ENCODE measurements around the gene MAVS.
A peak's percentile ranks its signal among the peaks of the same experiment; 100 is the strongest.
"Not testable (repeated sequence)": the region's sequence is repeated elsewhere in the genome, so short reads cannot be mapped to it uniquely, and the experiment has no call there.

Gene MAVS

GRCh38 chr20:3857405-3857804, 10.8 kb downstream of the MAVS start:
- DNase-seq: no peak

GRCh38 chr20:3858689-3859088, 12.1 kb downstream of the MAVS start:
- DNase-seq: no peak

- DNase-seq: no peak
Measured at GRCh38 chr20:3861191-3861590, 14.6 kb downstream of the MAVS start.

- no peak for DNase-seq
Measured at GRCh38 chr20:3862333-3862732, 15.7 kb downstream of the MAVS start.

- DNase-seq: no peak
Measured at GRCh38 chr20:3863317-3863716, 16.7 kb downstream of the MAVS start.

- no peak for DNase-seq
Measured at GRCh38 chr20:3864518-3864917, 17.9 kb downstream of the MAVS start.

- no peak for DNase-seq
Measured at GRCh38 chr20:3865152-3865886, 18.7 kb downstream of the MAVS start.

- DNase-seq: no peak
Measured at GRCh38 chr20:3865887-3866407, 19.3 kb downstream of the MAVS start.

GRCh38 chr20:3866464-3866863, 19.8 kb downstream of the MAVS start:
- DNase-seq: no peak

- DNase-seq: no peak
Measured at GRCh38 chr20:3867802-3868201, 21.2 kb downstream of the MAVS start.

GRCh38 chr20:3869839-3870634, 23.4 kb downstream of the MAVS start:
- DNase-seq: no peak

GRCh38 chr20:3871550-3872265, 25.1 kb downstream of the MAVS start:
- no peak for DNase-seq

GRCh38 chr20:3873507-3873906, 26.9 kb downstream of the MAVS start:
- no peak for DNase-seq

- DNase-seq: no peak
Measured at GRCh38 chr20:3874194-3874844, 27.7 kb downstream of the MAVS start.

GRCh38 chr20:3875378-3875974, 28.8 kb downstream of the MAVS start:
- no peak for DNase-seq

- DNase-seq: no peak
Measured at GRCh38 chr20:3876000-3876399, 29.4 kb downstream of the MAVS start.

GRCh38 chr20:3876676-3877075, 30.0 kb downstream of the MAVS start:
- DNase-seq: no peak

- DNase-seq: not testable (repeated sequence)
Measured at GRCh38 chr20:3878921-3879274, 32.3 kb downstream of the MAVS start.

GRCh38 chr20:3885715-3886114, 39.1 kb downstream of the MAVS start:
- DNase-seq: no peak

- peak; percentile 53 for DNase-seq
Measured at GRCh38 chr20:3887876-3888620, 41.4 kb downstream of the MAVS start.

- DNase-seq: peak; percentile 99
Measured at GRCh38 chr20:3888622-3889488, 42.2 kb downstream of the MAVS start, which contains the start of gene PANK2. TSS of gene PANK2 (plus strand) at chr20:3889387.

All from right forelimb (tissue), 1 donor.